ENCODE results near the gene ARHGAP40.
"Not testable (repeated sequence)": the region's sequence is repeated elsewhere in the genome, so short reads cannot be mapped to it uniquely, and the experiment has no call there.

ARHGAP40 gene

DNA sequence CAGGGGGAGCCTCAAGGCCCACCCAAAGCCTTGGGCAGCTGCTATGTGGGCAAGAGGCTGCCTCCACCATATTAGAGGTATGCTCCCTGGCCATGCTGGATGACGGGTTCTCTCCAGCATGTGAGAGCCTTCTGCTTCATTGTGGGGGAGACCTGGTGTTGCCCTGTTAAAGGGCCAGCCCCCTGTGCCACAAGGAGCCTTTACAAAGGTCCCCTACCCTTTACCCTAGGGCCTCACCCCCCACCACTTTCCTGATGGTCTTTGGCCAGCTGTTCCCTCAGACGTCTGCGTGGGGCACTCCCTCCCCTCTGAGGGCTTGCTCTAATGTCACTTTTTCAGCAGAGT lies 15.5 kb upstream of the ARHGAP40 start:
- TF ChIP-seq, protein P1, sequence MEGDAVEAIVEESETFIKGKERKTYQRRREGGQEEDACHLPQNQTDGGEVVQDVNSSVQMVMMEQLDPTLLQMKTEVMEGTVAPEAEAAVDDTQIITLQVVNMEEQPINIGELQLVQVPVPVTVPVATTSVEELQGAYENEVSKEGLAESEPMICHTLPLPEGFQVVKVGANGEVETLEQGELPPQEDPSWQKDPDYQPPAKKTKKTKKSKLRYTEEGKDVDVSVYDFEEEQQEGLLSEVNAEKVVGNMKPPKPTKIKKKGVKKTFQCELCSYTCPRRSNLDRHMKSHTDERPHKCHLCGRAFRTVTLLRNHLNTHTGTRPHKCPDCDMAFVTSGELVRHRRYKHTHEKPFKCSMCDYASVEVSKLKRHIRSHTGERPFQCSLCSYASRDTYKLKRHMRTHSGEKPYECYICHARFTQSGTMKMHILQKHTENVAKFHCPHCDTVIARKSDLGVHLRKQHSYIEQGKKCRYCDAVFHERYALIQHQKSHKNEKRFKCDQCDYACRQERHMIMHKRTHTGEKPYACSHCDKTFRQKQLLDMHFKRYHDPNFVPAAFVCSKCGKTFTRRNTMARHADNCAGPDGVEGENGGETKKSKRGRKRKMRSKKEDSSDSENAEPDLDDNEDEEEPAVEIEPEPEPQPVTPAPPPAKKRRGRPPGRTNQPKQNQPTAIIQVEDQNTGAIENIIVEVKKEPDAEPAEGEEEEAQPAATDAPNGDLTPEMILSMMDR (IDR thresholded peaks at IDR 0.05; ENCODE audit: low read depth, low read length, missing control alignments): no peak
- DNase-seq (ENCODE audit: low read depth): no peak
- no peak overlapping the region for H3K4me3 ChIP-seq (ENCODE audit: low read depth, low read length)

DNA sequence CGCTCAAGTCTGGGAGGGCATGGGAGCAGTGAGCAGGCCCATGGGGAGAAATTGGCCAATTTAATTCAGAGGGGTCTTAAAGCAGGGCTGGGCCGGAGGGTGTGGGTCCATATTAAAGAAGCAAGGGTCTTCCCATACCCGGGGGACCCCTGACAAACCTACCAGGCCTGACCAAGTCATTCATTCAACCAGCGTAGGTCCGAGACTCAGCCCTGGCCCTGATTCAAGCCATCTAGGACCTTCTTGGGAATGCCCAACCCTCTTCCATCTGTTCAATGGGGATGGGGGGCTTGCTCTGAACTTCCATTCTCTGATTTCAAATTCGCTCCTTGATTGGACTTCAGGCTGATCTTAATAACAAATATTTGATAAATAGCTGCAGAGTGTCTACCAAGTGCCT lies 13.3 kb upstream of the ARHGAP40 start:
- DNase-seq (ENCODE audit: low read depth): no peak
- TF ChIP-seq, protein P1 (IDR thresholded peaks at IDR 0.05; ENCODE audit: low read depth, low read length, missing control alignments): no peak
- H3K4me3 ChIP-seq (ENCODE audit: low read depth, low read length): no peak overlapping the region

- H3K4me3 ChIP-seq (ENCODE audit: low read depth, low read length): no peak overlapping the region
- TF ChIP-seq, protein P1 (IDR thresholded peaks at IDR 0.05; ENCODE audit: low read depth, low read length, missing control alignments): no peak
- no peak for DNase-seq (ENCODE audit: low read depth)
These were observed 12.3 kb upstream of the ARHGAP40 start for GRCh38 chr20:38589351-38589750.

GRCh38 chr20:38589967-38590675 lies 11.5 kb upstream of the ARHGAP40 start:
- TF ChIP-seq, protein P1 (IDR thresholded peaks at IDR 0.05; ENCODE audit: low read depth, low read length, missing control alignments): no peak
- H3K4me3 ChIP-seq (ENCODE audit: low read depth, low read length): no peak overlapping the region
- DNase-seq (ENCODE audit: low read depth): no peak

DNA sequence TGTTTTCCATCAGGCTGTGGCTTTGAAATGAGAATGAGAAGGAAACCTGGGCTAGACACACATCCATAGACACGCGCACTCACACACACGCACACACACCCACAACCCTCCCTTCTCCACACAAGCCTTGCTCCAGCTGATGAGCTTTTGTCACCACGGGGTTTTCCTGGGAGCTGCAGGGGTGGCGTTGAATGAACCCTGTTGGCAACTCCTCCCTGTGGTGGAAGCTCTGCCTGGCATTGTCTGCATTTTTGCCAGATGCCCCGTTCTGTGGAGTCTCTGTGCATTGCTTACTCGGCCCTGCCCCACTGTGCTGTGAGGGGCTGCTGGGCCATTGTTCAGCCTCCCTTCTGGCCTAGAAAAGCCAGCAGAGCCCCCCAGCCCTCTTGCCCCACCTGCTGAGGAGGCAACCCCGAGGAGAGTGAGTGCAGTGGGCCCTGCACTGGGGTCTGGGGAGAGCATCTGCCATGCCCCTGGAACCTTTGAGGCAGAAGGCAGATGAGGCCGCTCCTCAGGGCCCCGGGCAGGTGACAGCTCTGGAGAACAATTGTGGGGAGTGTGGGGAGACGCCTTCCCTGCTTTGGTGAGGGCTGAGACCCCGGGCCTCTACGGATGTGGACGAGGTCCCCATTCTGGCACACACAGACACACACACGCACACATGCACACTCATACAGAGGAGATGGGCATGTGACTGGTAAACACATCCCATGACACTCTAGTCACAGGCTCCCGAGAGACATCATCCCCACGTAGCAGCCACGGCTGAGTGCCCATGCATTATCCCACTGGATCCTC lies 10.7 kb upstream of the ARHGAP40 start:
- H3K4me3 ChIP-seq (ENCODE audit: low read depth, low read length): no peak overlapping the region
- TF ChIP-seq, protein P1 (IDR thresholded peaks at IDR 0.05; ENCODE audit: low read depth, low read length, missing control alignments): no peak
- no peak for DNase-seq (ENCODE audit: low read depth)

DNA sequence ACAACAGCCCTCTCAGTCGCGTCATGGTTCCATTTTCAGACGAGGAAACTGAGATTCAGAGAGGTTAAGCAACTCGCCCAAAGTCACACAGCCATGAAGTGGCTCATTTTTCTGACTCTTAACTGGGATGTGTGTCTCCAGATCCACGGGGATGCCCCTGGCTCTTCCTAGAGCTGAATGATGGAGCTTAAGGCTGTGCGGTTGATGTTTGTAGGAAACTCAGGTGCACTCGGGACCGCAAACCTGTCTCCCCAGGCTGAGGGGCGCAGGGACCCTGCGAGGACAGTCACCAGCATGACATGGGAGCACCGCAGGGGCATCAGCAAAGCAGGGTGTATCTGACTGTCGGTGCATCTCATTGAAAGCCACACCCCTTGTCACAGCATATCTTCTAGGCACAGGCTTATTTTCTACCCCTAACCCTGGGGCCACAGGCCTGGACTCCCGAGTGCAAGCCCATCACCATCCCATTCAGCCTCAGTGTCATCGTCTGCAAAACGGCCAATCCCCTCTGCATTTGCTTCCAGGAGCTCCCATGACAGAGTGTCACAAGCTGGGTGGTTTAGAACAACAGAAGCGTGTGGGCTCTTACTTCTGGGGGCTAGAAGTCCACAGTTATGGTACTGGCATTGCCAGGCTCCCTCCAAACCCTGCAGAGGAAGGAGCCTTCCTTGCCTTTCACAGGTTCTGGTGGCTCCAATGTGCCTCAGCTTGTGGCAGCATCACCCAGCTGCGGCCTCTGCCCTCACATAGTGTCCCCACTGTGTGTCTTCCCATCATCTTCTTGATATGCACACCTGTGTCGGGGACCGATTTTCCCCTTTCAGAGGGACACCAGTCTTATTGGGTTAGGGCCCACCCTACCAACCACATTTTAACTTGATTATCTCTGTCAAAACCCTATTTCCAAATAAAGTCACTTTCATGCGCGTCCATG lies 9.9 kb upstream of the ARHGAP40 start:
- no peak overlapping the region for H3K4me3 ChIP-seq (ENCODE audit: low read depth, low read length)
- DNase-seq (ENCODE audit: low read depth): no peak
- TF ChIP-seq, protein P1 (IDR thresholded peaks at IDR 0.05; ENCODE audit: low read depth, low read length, missing control alignments): no peak

DNA sequence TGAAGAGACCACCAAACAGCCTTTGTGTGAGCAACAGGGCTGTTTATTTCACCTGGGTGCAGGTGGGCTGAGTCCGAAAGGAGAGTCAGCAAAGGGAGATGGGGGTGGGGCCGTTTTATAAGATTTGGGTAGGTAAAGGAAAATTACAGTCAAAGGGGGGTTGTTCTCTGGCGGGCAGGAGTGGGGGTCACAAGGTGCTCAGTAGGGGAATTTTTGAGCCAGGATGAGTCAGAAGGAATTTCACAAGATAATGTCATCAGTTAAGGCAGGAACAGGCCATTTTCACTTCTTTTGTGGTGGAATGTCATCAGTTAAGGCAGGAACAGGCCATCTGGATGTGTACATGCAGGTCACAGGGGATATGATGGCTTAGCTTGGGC lies 9.2 kb upstream of the ARHGAP40 start:
- DNase-seq (ENCODE audit: low read depth); H3K4me3 ChIP-seq (ENCODE audit: low read depth, low read length): not testable (repeated sequence)

- DNase-seq (ENCODE audit: low read depth); H3K4me3 ChIP-seq (ENCODE audit: low read depth, low read length): not testable (repeated sequence)
These were observed 7.3 kb upstream of the ARHGAP40 start for GRCh38 chr20:38594281-38594680.

- not testable (repeated sequence) for H3K4me3 ChIP-seq (ENCODE audit: low read depth, low read length); DNase-seq (ENCODE audit: low read depth)
These were observed 5.7 kb upstream of the ARHGAP40 start for GRCh38 chr20:38595886-38596285.
